Measurements from ENCODE around the gene PELO. TPM values are rescaled to one million over a fixed set of nuclear protein-coding genes. Genes with fewer than 3 reads are reported as not detected.

Gene PELO
- total and polyA plus RNA-seq, 9 of the 15 experiments (the other 6 are each of a cell fraction or from before 2014, with no cell fraction given) = 5.8 to 14.6 (median 9.6) TPM

DNA sequence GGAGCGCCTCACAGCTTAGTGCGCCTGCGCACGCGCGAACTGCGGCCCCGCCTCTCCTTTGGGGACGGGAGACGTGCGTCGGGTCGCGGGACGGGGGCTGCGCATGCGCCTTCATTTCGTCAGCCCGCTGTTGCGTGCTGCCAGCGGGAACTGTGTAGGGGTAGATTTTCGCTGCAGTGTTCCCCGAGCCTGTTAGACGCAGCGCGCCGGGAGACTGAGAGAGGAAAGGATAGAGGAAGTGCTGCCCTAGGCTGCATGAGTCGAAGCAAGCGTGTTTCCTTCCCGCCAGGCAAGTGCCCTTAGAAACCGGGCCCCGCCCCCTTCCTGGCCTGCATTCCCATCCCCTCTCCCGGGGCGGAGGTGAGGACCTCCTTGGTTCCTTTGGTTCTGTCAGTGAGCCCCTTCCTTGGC is 12.3 kb downstream of the PELO start (continued):
- TF ChIP-seq, protein P1, sequence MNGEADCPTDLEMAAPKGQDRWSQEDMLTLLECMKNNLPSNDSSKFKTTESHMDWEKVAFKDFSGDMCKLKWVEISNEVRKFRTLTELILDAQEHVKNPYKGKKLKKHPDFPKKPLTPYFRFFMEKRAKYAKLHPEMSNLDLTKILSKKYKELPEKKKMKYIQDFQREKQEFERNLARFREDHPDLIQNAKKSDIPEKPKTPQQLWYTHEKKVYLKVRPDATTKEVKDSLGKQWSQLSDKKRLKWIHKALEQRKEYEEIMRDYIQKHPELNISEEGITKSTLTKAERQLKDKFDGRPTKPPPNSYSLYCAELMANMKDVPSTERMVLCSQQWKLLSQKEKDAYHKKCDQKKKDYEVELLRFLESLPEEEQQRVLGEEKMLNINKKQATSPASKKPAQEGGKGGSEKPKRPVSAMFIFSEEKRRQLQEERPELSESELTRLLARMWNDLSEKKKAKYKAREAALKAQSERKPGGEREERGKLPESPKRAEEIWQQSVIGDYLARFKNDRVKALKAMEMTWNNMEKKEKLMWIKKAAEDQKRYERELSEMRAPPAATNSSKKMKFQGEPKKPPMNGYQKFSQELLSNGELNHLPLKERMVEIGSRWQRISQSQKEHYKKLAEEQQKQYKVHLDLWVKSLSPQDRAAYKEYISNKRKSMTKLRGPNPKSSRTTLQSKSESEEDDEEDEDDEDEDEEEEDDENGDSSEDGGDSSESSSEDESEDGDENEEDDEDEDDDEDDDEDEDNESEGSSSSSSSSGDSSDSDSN (IDR thresholded peaks at IDR 0.05; ENCODE audit: borderline replicate concordance in 1 of 2, low read depth in 2 of 2, low read length in 2 of 2) = 0 out of 4 replicates have a peak, but pooled peaks of 1 of the 2 experiments have one; percentile 44
- TF ChIP-seq CTBP1 (IDR thresholded peaks at IDR 0.05; ENCODE audit: borderline replicate concordance) (no peak; the same call in 1 of the 2 replicates), SLC30A9 (CRISPR knock-in tag; IDR thresholded peaks at IDR 0.05) (no peak)

GRCh38 chr5:52800394-52801213 is 12.9 kb downstream of the PELO start:
- H2AFZ ChIP-seq (ENCODE audit: low read depth, low read length) = peak overlapping the region; percentile 97
- intact Hi-C loops (cut with micrococcal nuclease) = loop anchor here (10.0 kb wide), 1 partner anchor 294 kb away; no protein-coding TSS in a partner anchor
- TSS peak; percentile 45 for BruUV-seq (replicated peaks)
- TF ChIP-seq ZZZ3 (IDR thresholded peaks at IDR 0.05) (0 out of 2 replicates have a peak, but pooled peaks have one; percentile 61), JUNB (CRISPR knock-in tag; conservative IDR thresholded peaks at IDR 0.05) (no peak), ELF1 (tag; IDR thresholded peaks at IDR 0.05) (no peak), ETS1 (conservative IDR thresholded peaks at IDR 0.05; ENCODE audit: control insufficient read depth, low read depth, low read length) (no peak), TBP (optimal IDR thresholded peaks at IDR 0.05; ENCODE audit: low read depth, low read length) (peak; percentile 45), ZNF395 (CRISPR knock-in tag; IDR thresholded peaks at IDR 0.05) (peak; percentile 56; the same call in 1 of the 2 replicates), ETV6 (IDR thresholded peaks at IDR 0.05; ENCODE audit: borderline replicate concordance in 1 of 2, low read depth in 2 of 2, low read length in 1 of 2) (no peak), ETV6 (CRISPR knock-in tag; IDR thresholded peaks at IDR 0.05; ENCODE audit: borderline replicate concordance) (no peak)
- TF ChIP-seq, protein P2, sequence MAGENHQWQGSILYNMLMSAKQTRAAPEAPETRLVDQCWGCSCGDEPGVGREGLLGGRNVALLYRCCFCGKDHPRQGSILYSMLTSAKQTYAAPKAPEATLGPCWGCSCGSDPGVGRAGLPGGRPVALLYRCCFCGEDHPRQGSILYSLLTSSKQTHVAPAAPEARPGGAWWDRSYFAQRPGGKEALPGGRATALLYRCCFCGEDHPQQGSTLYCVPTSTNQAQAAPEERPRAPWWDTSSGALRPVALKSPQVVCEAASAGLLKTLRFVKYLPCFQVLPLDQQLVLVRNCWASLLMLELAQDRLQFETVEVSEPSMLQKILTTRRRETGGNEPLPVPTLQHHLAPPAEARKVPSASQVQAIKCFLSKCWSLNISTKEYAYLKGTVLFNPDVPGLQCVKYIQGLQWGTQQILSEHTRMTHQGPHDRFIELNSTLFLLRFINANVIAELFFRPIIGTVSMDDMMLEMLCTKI (IDR thresholded peaks at IDR 0.05; ENCODE audit: partially characterized antibody) = no peak

More at GRCh38 chr5:52800394-52801213, 12.9 kb downstream of the PELO start:
- Histone ChIP-seq H3K4me3 (peak overlapping the region; percentile 65), H3K4me1 (replicated peaks in 1 of 2; ENCODE audit: control insufficient read depth in 2 of 2, insufficient read depth in 2 of 2, low read length in 2 of 2) (peaks cover 0 to 10% of the 10 kb centered on the region in 2 experiments; a peak in 4 of 5 replicates), H3K27ac (ENCODE audit: extremely low read depth, low read depth, low read length) (peak overlapping the region; percentile 95), H3K9ac (ENCODE audit: insufficient read depth in 1 of 2, low read depth in 2 of 2, low read length in 2 of 2) (peak overlapping the region; percentile 90 to 94), H4K20me1 (replicated peaks; ENCODE audit: control insufficient read depth, insufficient read depth, low read length) (peaks cover 16% of the 10 kb centered on the region), H3K9me1 (ENCODE audit: control insufficient read depth, insufficient read depth, low read length) (peaks cover 4% of the 10 kb centered on the region), H3K4me2 (ENCODE audit: insufficient read depth, low read length) (peak overlapping the region; percentile 99), H3K36me3 (ENCODE audit: control insufficient read depth, insufficient read depth, low read length) (peaks cover 30% of the 10 kb centered on the region), H3K27me3 (ENCODE audit: control insufficient read depth in 2 of 2, insufficient read depth in 2 of 2, low read length in 2 of 2) (no peaks in the 10 kb centered on the region), H3K79me2 (ENCODE audit: control insufficient read depth, insufficient read depth, low read length) (peaks cover 58% of the 10 kb centered on the region), H3K9me3 (replicated peaks; ENCODE audit: control insufficient read depth, insufficient read depth, low read depth, low read length) (no peaks in the 10 kb centered on the region)
- FAIRE-seq (peak; percentile 75), DNase-seq (ENCODE audit: extremely low read depth in 1 of 4, low spot score in 3 of 4) (peak; percentile 40 to 82 (median 57)), ATAC-seq (peak; percentile 91)
- POLR2A ChIA-PET = interaction anchor here (0.6 to 1.5 kb wide), 2 partner anchors 8 to 23 kb away, joined by 3 to 7 read pairs; no protein-coding TSS in a partner anchor
- in situ Hi-C loops (cut with MboI) = no loop called here
- CTCF ChIA-PET (ENCODE audit: low intra/inter-chr PET ratio) = no interaction called here
- WGBS (ENCODE audit: insufficient coverage, low coverage, missing lambda C conversion rate) = 0% methylated on average over 31 of the region's 31 CpGs
